HG03095 (cell line): ENCODE results near the gene ARFGAP3.
"Not testable (repeated sequence)": the region's sequence is repeated elsewhere in the genome, so short reads cannot be mapped to it uniquely, and the experiment has no call there.

Source experiments
- ATAC-seq: cut with Tn5 transposase; IDR thresholded peaks from one replicate; pipeline ENCODE4 v1.9.1; 2021; ENCODE audit warnings: moderate library complexity; ENCODE audit not compliant: unreplicated experiment

ARFGAP3 gene

GRCh38 chr22:42799061-42799460, 58.0 kb downstream of the ARFGAP3 start:
- no peak for ATAC-seq

- no peak for ATAC-seq
Measured at GRCh38 chr22:42797011-42797410, 60.1 kb downstream of the ARFGAP3 start.

- no peak for ATAC-seq
Measured at GRCh38 chr22:42796081-42796480, 61.0 kb downstream of the ARFGAP3 start.

GRCh38 chr22:42794551-42795510, 62.2 kb downstream of the ARFGAP3 start:
- no peak for ATAC-seq

- ATAC-seq, result no peak
Measured at GRCh38 chr22:42793848-42794405, 63.1 kb downstream of the ARFGAP3 start.

GRCh38 chr22:42792909-42793847, 63.9 kb downstream of the ARFGAP3 start:
- ATAC-seq, result no peak

- ATAC-seq, result no peak
Measured at GRCh38 chr22:42792453-42792908, 64.6 kb downstream of the ARFGAP3 start.

- no peak for ATAC-seq
Measured at GRCh38 chr22:42791721-42792452, 65.2 kb downstream of the ARFGAP3 start.

- ATAC-seq, result no peak
Measured at GRCh38 chr22:42788466-42788865, 68.6 kb downstream of the ARFGAP3 start.

GRCh38 chr22:42788021-42788420, 69.1 kb downstream of the ARFGAP3 start:
- ATAC-seq, result no peak

- no peak for ATAC-seq
Measured at GRCh38 chr22:42787357-42787736, 69.7 kb downstream of the ARFGAP3 start.

- ATAC-seq, result no peak
Measured at GRCh38 chr22:42786606-42787356, 70.3 kb downstream of the ARFGAP3 start.

GRCh38 chr22:42785706-42786499, 71.2 kb downstream of the ARFGAP3 start:
- ATAC-seq, result no peak

GRCh38 chr22:42782306-42782705, 74.8 kb downstream of the ARFGAP3 start:
- ATAC-seq, result not testable (repeated sequence)

GRCh38 chr22:42780070-42780540, 77.0 kb downstream of the ARFGAP3 start:
- no peak for ATAC-seq

GRCh38 chr22:42777126-42777525, 79.9 kb downstream of the ARFGAP3 start:
- no peak for ATAC-seq

GRCh38 chr22:42773167-42773566, 83.9 kb downstream of the ARFGAP3 start:
- no peak for ATAC-seq

GRCh38 chr22:42772647-42773046, 84.4 kb downstream of the ARFGAP3 start:
- no peak for ATAC-seq
